Measurements from ENCODE around the gene CRB1.
"Not testable (repeated sequence)": the region's sequence is repeated elsewhere in the genome, so short reads cannot be mapped to it uniquely, and the experiment has no call there.

Gene CRB1

DNA sequence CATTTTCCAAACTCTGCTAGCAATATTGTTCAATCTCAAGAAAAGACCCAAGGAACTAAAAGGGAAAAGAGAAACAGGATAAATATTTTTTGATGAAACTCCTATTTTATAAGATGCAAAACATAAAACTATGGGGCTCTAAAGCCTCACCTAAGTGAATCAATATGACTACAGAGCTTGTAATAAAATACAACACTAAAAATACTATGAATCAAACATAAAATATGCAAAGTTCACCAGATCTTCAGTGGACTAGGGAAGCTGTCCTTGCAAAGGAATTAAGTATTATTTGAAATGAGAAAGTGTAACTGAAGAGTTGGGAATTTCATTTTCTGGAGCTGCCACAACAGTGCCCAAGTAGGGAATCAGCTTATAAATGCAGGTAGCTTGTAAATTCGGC, 124.5 kb downstream of the CRB1 start:
- H3K4me3 Mint-ChIP-seq = no peak overlapping the region

DNA sequence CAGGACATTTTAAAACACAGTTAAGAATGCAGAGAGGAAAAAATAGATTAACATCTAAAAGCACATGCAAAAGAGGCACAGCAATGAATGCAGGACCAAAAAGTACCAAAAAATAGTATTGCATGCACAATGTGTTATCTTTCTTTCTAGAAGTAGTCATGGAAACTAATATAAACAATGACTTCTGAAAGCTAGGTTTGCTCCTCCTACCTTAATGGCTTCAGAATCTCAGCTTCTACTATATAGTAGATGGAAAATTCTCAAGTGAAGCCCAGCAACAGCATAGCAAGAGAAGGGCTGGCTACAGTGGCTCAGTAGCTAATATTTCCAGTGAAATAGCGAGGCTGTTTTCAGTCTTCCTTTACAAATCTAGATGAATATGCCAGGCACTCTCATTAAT, 125.1 kb downstream of the CRB1 start:
- Mint-ChIP-seq H3K9me3 (ENCODE audit: low read depth) (no peaks in the 10 kb centered on the region), H3K27me3 (no peaks in the 10 kb centered on the region), H3K36me3 (no peaks in the 10 kb centered on the region), H3K4me3 (no peak overlapping the region), H3K4me1 (ENCODE audit: low read depth) (peaks cover 43% of the 10 kb centered on the region), H3K27ac (no peak overlapping the region)

More for the DNA sequence above, 124.5 kb downstream of the CRB1 start:
- no peaks in the 10 kb centered on the region for H3K9me3 Mint-ChIP-seq (ENCODE audit: low read depth)
- H3K36me3 Mint-ChIP-seq = no peaks in the 10 kb centered on the region
- peaks cover 43% of the 10 kb centered on the region for H3K4me1 Mint-ChIP-seq (ENCODE audit: low read depth)
- H3K27ac Mint-ChIP-seq = no peak overlapping the region
- H3K27me3 Mint-ChIP-seq = no peaks in the 10 kb centered on the region

DNA sequence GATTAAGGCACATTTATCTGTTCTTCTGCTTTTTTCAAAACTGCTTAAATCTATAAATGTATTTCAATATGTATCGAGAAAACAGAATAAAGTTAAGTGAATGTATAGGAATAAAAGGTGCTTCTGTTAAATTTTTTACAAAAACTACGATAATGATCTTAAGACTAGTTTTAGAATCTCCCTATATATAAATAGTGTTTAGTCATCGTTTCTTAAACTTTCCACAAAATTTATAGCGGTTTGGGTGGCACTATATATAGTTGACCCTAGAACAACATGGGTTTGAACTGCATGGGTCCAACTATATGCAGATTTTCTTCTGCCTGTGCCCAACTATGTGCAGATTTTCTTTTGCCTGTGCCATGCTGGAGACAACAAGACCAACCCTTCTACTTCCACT, 125.7 kb downstream of the CRB1 start:
- H3K4me1 Mint-ChIP-seq (ENCODE audit: low read depth) = peaks cover 41% of the 10 kb centered on the region
- no peaks in the 10 kb centered on the region for H3K9me3 Mint-ChIP-seq (ENCODE audit: low read depth)
- no peak overlapping the region for H3K27ac Mint-ChIP-seq
- H3K4me3 Mint-ChIP-seq = no peak overlapping the region
- no peaks in the 10 kb centered on the region for H3K27me3 Mint-ChIP-seq
- no peaks in the 10 kb centered on the region for H3K36me3 Mint-ChIP-seq

DNA sequence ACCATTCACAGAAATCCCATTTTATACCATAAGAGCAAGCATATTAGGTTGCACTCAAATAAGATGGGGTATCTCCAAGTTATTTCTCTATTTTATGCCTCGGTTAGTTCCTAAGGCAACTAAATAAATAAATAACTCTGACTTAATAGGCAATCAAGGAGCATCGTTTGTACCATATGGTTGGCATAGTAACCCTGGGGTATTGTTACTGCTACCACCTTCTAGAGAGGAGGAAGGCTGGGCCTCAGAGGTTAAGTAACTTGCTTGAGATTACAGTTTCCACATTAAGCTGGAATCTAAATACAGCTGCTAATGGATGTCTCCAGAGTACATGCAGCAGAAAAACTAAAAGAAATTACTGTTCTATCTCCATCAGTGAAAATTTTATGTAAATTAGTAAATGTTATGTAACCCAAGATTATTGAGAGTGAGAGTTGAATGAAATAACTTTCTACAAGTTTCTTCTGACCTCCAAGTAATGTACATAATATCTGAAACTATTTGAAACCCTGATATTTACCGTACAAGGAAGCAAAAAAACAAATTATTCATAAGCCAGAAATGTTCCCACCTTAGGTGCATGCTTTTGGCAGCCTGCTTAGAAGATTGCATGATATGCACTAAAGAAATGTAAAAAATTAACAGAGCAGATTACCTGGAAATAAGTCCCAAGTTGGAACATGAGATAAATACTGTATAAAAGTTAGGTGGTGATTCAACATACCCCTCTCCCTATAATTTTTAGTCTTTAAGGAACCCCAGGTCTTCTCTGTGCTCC, 127.0 kb downstream of the CRB1 start:
- H3K27me3 Mint-ChIP-seq = no peaks in the 10 kb centered on the region
- no peaks in the 10 kb centered on the region for H3K36me3 Mint-ChIP-seq
- no peak overlapping the region for H3K27ac Mint-ChIP-seq
- no peaks in the 10 kb centered on the region for H3K9me3 Mint-ChIP-seq (ENCODE audit: low read depth)
- H3K4me1 Mint-ChIP-seq (ENCODE audit: low read depth) = peaks cover 31% of the 10 kb centered on the region
- no peak overlapping the region for H3K4me3 Mint-ChIP-seq

DNA sequence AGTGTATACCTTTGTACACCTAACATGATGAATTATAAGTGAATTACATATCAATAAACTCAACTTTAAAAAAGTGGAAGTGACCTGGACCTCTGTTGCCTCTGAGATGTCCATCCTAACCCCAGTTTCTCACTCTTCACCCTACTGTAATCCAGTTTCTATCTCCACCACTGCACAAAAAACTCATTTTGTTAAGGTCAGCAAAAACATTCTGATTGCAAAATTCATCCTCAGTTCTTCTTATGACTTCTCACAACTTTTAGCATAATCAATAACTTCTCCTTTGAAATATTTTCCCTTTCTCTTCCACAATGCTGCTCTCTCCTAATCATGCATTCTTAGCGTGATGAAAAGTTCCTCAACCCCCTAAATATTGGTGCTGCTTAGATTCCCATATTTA, 129.8 kb downstream of the CRB1 start:
- Mint-ChIP-seq H3K27me3 (peaks cover 1% of the 10 kb centered on the region), H3K27ac (no peak overlapping the region)

GRCh38 chr1:197399755-197400521, 131.9 kb downstream of the CRB1 start:
- Mint-ChIP-seq H3K4me1 (ENCODE audit: low read depth) (peaks cover 3% of the 10 kb centered on the region), H3K27ac (no peak overlapping the region), H3K4me3 (no peak overlapping the region), H3K36me3 (no peaks in the 10 kb centered on the region), H3K27me3 (peaks cover 5% of the 10 kb centered on the region), H3K9me3 (ENCODE audit: low read depth) (no peaks in the 10 kb centered on the region)

More for the DNA sequence above, 129.8 kb downstream of the CRB1 start:
- Mint-ChIP-seq H3K36me3 (no peaks in the 10 kb centered on the region), H3K4me3 (no peak overlapping the region), H3K4me1 (ENCODE audit: low read depth) (peaks cover 7% of the 10 kb centered on the region), H3K9me3 (ENCODE audit: low read depth) (no peaks in the 10 kb centered on the region)

DNA sequence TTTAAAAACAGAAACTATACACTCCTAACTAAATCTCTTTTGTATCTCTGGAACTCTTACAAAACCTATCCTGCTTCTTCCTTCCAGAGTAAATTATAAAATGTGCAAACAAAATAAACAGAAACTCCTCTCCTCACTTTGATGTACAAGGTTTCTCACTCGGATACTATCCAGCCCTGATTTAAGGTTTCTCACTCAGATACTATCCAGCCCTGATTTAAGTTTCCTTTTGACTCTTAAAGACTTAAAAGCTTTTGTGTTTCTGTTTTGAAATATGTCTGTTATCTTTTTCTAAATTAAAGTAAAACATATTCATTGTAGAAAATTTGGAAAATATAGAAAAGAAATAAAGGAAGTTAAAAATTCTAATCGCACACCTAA, 132.5 kb downstream of the CRB1 start:
- no peaks in the 10 kb centered on the region for H3K36me3 Mint-ChIP-seq
- H3K9me3 Mint-ChIP-seq (ENCODE audit: low read depth) = no peaks in the 10 kb centered on the region
- H3K27me3 Mint-ChIP-seq = peaks cover 5% of the 10 kb centered on the region
- H3K4me1 Mint-ChIP-seq (ENCODE audit: low read depth) = peaks cover 3% of the 10 kb centered on the region
- H3K4me3 Mint-ChIP-seq = no peak overlapping the region
- no peak overlapping the region for H3K27ac Mint-ChIP-seq

DNA sequence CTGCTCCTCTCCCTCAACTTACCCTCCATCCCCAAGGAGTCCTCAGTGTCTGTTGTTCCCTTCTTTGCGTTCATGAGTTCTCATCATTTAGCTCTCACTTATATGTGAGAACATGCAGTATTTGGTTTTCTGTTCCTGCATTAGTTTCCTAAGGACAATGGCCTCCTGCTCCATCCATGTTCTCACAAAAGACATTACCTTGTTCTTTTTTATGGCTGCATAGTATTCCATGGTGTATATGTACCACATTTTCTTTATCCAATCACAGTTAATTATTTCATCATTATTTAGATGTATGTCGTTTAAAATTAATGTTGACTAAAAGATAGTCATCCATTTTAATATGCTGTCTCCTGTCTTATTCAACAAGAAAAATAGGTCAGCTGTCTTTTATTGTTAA, 134.1 kb downstream of the CRB1 start:
- Mint-ChIP-seq H3K27me3 (peaks cover 5% of the 10 kb centered on the region), H3K4me3 (no peak overlapping the region), H3K4me1 (ENCODE audit: low read depth) (peaks cover 3% of the 10 kb centered on the region), H3K36me3 (no peaks in the 10 kb centered on the region), H3K9me3 (ENCODE audit: low read depth) (no peaks in the 10 kb centered on the region), H3K27ac (no peak overlapping the region)

GRCh38 chr1:197404774-197405173, 136.7 kb downstream of the CRB1 start:
- H3K36me3 Mint-ChIP-seq; H3K27me3 Mint-ChIP-seq; H3K9me3 Mint-ChIP-seq (ENCODE audit: low read depth); H3K4me3 Mint-ChIP-seq; H3K27ac Mint-ChIP-seq; H3K4me1 Mint-ChIP-seq (ENCODE audit: low read depth): not testable (repeated sequence)

DNA sequence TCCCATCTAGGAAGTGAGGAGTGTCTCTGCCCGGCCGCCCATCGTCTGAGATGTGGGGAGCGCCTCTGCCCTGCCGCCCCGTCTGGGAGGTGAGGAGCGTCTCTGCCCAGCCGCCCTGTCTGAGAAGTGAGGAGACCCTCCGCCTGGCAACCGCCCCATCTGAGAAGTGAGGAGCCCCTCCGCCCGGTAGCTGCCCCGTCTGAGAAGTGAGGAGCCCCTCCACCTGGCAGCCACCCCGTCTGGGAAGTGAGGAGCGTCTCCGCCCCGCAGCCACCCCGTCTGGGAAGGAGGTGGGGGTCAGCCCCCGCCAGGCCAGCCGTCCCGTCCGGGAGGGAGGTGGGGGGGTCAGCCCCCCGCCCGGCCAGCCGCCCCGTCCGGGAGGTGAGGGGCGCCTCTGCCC, 137.6 kb downstream of the CRB1 start:
- not testable (repeated sequence) for H3K9me3 Mint-ChIP-seq (ENCODE audit: low read depth); H3K27ac Mint-ChIP-seq; H3K4me3 Mint-ChIP-seq

DNA sequence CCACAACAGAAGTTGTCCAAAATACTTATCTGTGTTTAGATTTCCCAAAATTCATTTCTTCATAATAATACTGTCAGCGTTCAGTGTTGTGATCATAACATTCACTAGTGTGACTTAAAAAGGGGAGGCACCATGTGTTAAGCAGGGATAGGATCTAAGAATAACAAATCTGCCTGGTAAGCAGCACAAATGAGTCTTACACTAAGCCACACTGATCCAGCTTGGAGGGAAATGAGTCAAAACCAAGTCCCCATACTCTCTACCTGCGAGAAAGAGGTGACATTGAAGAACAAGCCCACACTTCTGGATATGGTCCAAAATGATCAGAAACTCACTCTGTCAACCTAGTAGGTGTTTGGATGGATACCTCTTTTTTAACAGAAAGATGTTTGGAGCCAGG, 145.5 kb downstream of the CRB1 start:
- H3K36me3 Mint-ChIP-seq = peaks cover 2% of the 10 kb centered on the region
- no peak overlapping the region for H3K27ac Mint-ChIP-seq
- no peak overlapping the region for H3K4me3 Mint-ChIP-seq
- peaks cover 4% of the 10 kb centered on the region for H3K27me3 Mint-ChIP-seq
- peaks cover 4% of the 10 kb centered on the region for H3K4me1 Mint-ChIP-seq (ENCODE audit: low read depth)
- H3K9me3 Mint-ChIP-seq (ENCODE audit: low read depth) = no peaks in the 10 kb centered on the region

More for the DNA sequence above, 137.6 kb downstream of the CRB1 start:
- not testable (repeated sequence) for H3K36me3 Mint-ChIP-seq; H3K27me3 Mint-ChIP-seq; H3K4me1 Mint-ChIP-seq (ENCODE audit: low read depth)

DNA sequence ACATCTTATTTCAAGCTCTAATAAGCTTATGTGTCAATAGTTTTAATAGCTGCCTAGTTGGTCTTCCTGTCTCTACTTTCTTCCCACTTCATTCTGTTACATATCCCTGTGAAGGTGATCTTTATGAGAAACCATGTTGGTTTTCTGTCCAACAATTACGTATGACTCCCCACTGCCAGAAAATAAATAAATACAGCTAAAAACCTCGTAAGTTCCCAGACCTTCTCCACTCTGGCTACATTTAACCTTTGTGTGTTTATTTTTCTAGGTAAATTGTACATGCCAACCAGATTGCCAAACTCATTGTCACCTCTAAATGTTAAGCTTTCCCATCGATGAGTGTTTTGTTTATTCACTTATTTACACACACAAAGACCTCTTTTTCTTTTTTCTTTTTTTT, 147.2 kb downstream of the CRB1 start:
- H3K27ac Mint-ChIP-seq = no peak overlapping the region
- H3K4me1 Mint-ChIP-seq (ENCODE audit: low read depth) = no peaks in the 10 kb centered on the region
- H3K27me3 Mint-ChIP-seq = peaks cover 4% of the 10 kb centered on the region
- no peak overlapping the region for H3K4me3 Mint-ChIP-seq
- H3K36me3 Mint-ChIP-seq = peaks cover 2% of the 10 kb centered on the region
- no peaks in the 10 kb centered on the region for H3K9me3 Mint-ChIP-seq (ENCODE audit: low read depth)

- no peaks in the 10 kb centered on the region for H3K9me3 Mint-ChIP-seq (ENCODE audit: low read depth)
- peaks cover 4% of the 10 kb centered on the region for H3K27me3 Mint-ChIP-seq
- no peak overlapping the region for H3K27ac Mint-ChIP-seq
- peaks cover 2% of the 10 kb centered on the region for H3K36me3 Mint-ChIP-seq
- H3K4me3 Mint-ChIP-seq = no peak overlapping the region
- no peaks in the 10 kb centered on the region for H3K4me1 Mint-ChIP-seq (ENCODE audit: low read depth)
These were observed 150.6 kb downstream of the CRB1 start for GRCh38 chr1:197418693-197419092.

- Mint-ChIP-seq H3K4me1 (ENCODE audit: low read depth) (no peaks in the 10 kb centered on the region), H3K27me3 (no peaks in the 10 kb centered on the region), H3K27ac (no peak overlapping the region), H3K36me3 (no peaks in the 10 kb centered on the region), H3K9me3 (ENCODE audit: low read depth) (no peaks in the 10 kb centered on the region), H3K4me3 (no peak overlapping the region)
These were observed 154.9 kb downstream of the CRB1 start for GRCh38 chr1:197422993-197423392.

- H3K27me3 Mint-ChIP-seq = no peaks in the 10 kb centered on the region
- H3K36me3 Mint-ChIP-seq = no peaks in the 10 kb centered on the region
- H3K27ac Mint-ChIP-seq = no peak overlapping the region
- no peak overlapping the region for H3K4me3 Mint-ChIP-seq
- no peaks in the 10 kb centered on the region for H3K4me1 Mint-ChIP-seq (ENCODE audit: low read depth)
- no peaks in the 10 kb centered on the region for H3K9me3 Mint-ChIP-seq (ENCODE audit: low read depth)
These were observed 156.3 kb downstream of the CRB1 start for GRCh38 chr1:197424380-197424779.

GRCh38 chr1:197429372-197429771, 161.3 kb downstream of the CRB1 start:
- Mint-ChIP-seq H3K27ac (no peak overlapping the region), H3K4me1 (ENCODE audit: low read depth) (no peaks in the 10 kb centered on the region), H3K27me3 (no peaks in the 10 kb centered on the region), H3K4me3 (no peak overlapping the region), H3K36me3 (no peaks in the 10 kb centered on the region), H3K9me3 (ENCODE audit: low read depth) (no peaks in the 10 kb centered on the region)

Data from activated naive CD8-positive, alpha-beta T cell (primary cell).